Neural crest cell (in vitro differentiated cells): Measurements from ENCODE around the gene FCSK. TPM values are rescaled to one million over a fixed set of nuclear protein-coding genes. Genes with fewer than 3 reads are reported as not detected.

Experiments used
- DNase-seq: peaks from one replicate; pipeline ENCODE4 v3.0.0; 2021; ENCODE audit warnings: low read depth, mixed read lengths, low spot score
- H3K27ac Mint-ChIP-seq: one replicate; pipeline ENCODE4 v1.8.0; 2021; ENCODE audit warnings: mild to moderate bottlenecking, mixed read lengths; ENCODE audit not compliant: unreplicated experiment
- H3K27me3 Mint-ChIP-seq: 2 replicates; pipeline ENCODE4 v1.8.0; 2021; ENCODE audit warnings: low read depth, mild to moderate bottlenecking, mixed read lengths
- H3K36me3 Mint-ChIP-seq: 2 replicates; pipeline ENCODE4 v1.8.0; 2021; ENCODE audit warnings: low read depth, mild to moderate bottlenecking, mixed read lengths
- H3K4me1 Mint-ChIP-seq: 2 replicates; pipeline ENCODE4 v1.8.0; 2021; ENCODE audit warnings: mixed read lengths
- H3K4me3 Mint-ChIP-seq: one replicate; pipeline ENCODE4 v1.8.0; 2021; ENCODE audit warnings: mild to moderate bottlenecking, mixed read lengths
- H3K9me3 Mint-ChIP-seq: 2 replicates; pipeline ENCODE4 v1.8.0; 2021; ENCODE audit warnings: mixed read lengths
- CTCF ChIP-seq: fragments of 200-600 bp; sonication (generic); conservative IDR thresholded peaks from 2 replicates; pipeline ENCODE4 v1.5.0; 2021; ENCODE audit warnings: antibody characterized with exemption, mild to moderate bottlenecking
- total RNA-seq: library from RNA; stranded (reverse); gene quantifications from 2 replicates; pipeline ENCODE4 v1.2.1, GENCODE V29; 2021

The FCSK gene
- total RNA-seq, 1 donor from 2014 or later = 14.8 TPM

- Mint-ChIP-seq H3K9me3 (no peaks in the 10 kb centered on the region), H3K4me1 (peaks cover 41% of the 10 kb centered on the region), H3K27me3 (no peaks in the 10 kb centered on the region), H3K27ac (peak overlapping the region; percentile 71), H3K36me3 (no peaks in the 10 kb centered on the region), H3K4me3 (no peak overlapping the region)
- TF ChIP-seq CTCF = no peak
- DNase-seq = no peak
Measured at GRCh38 chr16:70421014-70421413, 33.4 kb upstream of the FCSK start.

- no peak for DNase-seq
- no peak for TF ChIP-seq CTCF
- Mint-ChIP-seq H3K9me3 (no peaks in the 10 kb centered on the region), H3K4me3 (no peak overlapping the region), H3K27ac (no peak overlapping the region), H3K4me1 (peaks cover 41% of the 10 kb centered on the region), H3K27me3 (no peaks in the 10 kb centered on the region), H3K36me3 (no peaks in the 10 kb centered on the region)
Measured at GRCh38 chr16:70421473-70422311, 32.7 kb upstream of the FCSK start.

- H3K4me1 Mint-ChIP-seq = peaks cover 40% of the 10 kb centered on the region
- no peaks in the 10 kb centered on the region for H3K36me3 Mint-ChIP-seq
- peak overlapping the region; percentile 8 for H3K27ac Mint-ChIP-seq
Measured at GRCh38 chr16:70422543-70422942, 31.9 kb upstream of the FCSK start.

GRCh38 chr16:70427786-70428177, 26.6 kb upstream of the FCSK start:
- Mint-ChIP-seq H3K9me3 (no peaks in the 10 kb centered on the region), H3K27me3 (no peaks in the 10 kb centered on the region), H3K4me1 (peaks cover 42% of the 10 kb centered on the region), H3K4me3 (peak overlapping the region; percentile 0), H3K27ac (peak overlapping the region; percentile 99), H3K36me3 (no peaks in the 10 kb centered on the region)
- no peak for DNase-seq
- TF ChIP-seq CTCF = no peak

More at GRCh38 chr16:70422543-70422942, 31.9 kb upstream of the FCSK start:
- DNase-seq = no peak
- Mint-ChIP-seq H3K4me3 (no peak overlapping the region), H3K9me3 (no peaks in the 10 kb centered on the region), H3K27me3 (no peaks in the 10 kb centered on the region)
- TF ChIP-seq CTCF = no peak

GRCh38 chr16:70428178-70428998, 26.0 kb upstream of the FCSK start:
- Mint-ChIP-seq H3K4me3 (peak overlapping the region; percentile 67), H3K36me3 (no peaks in the 10 kb centered on the region), H3K27me3 (no peaks in the 10 kb centered on the region), H3K4me1 (peaks cover 44% of the 10 kb centered on the region), H3K27ac (peak overlapping the region; percentile 99), H3K9me3 (no peaks in the 10 kb centered on the region)
- no peak for TF ChIP-seq CTCF
- DNase-seq = peak; percentile 46
